GM21723 (cell line): Measurements from ENCODE around the gene C2orf42.
"Not testable (repeated sequence)": the region's sequence is repeated elsewhere in the genome, so short reads cannot be mapped to it uniquely, and the experiment has no call there.

ENCODE experiments used
- ATAC-seq: cut with Tn5 transposase; IDR thresholded peaks from one replicate; pipeline ENCODE4 v1.9.1; 2021; ENCODE audit warnings: mild to moderate bottlenecking, moderate library complexity; ENCODE audit not compliant: unreplicated experiment

Gene C2orf42

DNA sequence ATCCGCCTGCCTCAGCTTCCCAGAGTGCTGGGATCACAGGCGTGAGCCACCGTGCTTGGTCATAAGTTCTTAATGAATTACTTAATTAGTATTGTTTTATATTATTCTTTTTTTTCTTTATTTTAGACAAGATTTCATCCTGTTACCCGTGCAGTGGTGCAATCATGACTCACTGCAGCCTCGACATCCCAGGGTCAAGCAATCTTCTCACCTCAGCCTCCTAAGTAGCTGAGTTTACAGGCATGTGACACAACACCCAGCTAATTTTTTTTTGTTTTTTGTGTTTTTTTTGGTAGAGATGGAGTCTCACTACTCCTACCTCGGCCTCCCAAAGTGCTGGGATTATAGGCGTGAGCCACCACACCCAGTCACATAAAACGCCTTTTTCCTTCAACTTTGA, 17.3 kb downstream of the C2orf42 start:
- no peak for ATAC-seq

DNA sequence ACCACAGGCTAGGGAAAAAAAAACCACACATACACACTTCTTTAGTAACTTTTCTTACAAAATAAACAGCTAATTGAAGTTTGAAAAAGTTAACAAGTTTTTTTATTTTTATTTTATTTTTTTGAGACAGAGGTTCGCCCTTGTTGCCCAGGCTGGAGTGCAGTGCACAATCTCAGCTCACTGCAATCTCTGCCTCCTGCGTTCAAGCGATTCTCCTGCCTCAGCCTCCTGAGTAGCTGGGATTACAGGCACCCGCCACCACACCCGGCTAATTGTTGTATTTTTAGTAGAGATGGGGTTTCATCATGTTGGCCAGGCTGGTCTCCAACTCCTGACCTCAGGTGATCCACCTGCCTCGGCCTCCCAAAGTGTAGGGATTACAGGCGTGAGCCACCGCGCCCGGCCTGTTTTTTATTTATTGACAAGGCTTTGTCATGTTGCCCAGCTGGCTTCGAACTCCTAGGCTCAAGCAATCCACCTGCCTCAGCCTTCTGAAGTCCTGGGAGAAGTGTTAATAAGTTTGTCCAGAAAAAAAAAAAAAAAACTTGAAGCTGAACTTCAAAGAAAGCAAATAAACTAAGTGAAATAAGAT, 21.1 kb downstream of the C2orf42 start:
- ATAC-seq, result not testable (repeated sequence)

DNA sequence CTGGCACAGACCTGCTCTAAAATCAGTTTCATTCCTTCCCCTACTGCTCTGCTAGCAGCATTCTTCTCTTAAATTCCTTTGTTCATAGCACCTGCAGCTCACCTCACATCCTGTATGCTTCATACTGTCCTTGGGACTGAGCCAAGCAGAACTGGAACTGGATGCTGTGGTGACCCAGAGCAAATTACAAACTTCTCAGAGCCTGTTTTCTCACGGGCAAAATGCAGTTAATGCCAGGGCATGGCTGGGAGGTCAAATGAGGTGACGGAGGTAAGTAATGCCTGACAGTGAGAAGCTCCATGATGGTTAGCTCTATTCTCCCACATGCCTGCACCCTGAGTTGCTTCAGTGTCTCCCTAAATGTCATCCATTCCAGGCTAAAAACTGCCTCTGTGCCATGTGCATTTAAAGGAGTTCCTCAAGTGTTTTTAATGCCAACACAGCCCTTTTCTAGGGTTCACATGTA, 29.7 kb downstream of the C2orf42 start:
- ATAC-seq, result peak; percentile 91

DNA sequence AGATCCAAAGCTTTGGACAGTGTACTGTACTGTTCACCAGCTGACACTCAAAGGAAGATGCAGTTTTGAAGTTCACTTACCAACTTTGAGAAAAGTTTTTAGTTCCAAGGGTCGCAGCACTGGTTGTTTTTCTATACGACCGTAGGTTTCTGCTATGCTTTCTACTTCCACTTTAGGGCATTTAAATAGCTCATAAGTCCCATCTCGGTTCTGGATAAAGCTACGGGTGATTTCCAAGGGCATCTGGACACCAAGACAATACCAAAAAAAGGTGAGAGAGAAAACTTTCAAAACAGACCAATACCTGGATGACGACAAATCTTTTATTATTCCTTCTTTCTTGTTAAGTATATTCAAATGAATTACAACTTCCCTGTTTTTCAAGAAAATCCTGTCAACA, 30.3 kb downstream of the C2orf42 start:
- ATAC-seq, result no peak

DNA sequence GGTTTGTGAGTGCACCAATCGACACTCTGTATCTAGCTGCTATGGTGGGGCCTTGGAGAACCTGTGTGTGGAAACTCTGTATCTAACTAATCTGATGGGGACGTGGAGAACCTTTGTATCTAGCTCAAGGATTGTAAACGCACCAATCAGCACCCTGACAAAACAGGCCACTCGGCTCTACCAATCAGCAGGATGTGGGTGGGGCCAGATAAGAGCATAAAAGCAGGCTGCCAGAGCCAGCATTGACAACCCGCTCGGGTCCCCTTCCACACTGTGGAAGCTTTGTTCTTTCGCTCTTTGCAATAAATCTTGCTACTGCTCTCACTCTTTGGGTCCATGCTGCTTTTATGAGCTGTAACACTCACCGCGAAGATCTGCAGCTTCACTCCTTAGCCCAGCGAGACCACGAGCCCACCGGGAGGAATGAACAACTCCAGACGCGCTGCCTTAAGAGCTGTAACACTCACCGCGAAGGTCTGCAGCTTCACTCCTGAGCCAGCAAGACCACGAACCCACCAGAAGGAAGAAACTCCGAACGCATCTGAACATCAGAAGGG, 41.6 kb downstream of the C2orf42 start:
- not testable (repeated sequence) for ATAC-seq

DNA sequence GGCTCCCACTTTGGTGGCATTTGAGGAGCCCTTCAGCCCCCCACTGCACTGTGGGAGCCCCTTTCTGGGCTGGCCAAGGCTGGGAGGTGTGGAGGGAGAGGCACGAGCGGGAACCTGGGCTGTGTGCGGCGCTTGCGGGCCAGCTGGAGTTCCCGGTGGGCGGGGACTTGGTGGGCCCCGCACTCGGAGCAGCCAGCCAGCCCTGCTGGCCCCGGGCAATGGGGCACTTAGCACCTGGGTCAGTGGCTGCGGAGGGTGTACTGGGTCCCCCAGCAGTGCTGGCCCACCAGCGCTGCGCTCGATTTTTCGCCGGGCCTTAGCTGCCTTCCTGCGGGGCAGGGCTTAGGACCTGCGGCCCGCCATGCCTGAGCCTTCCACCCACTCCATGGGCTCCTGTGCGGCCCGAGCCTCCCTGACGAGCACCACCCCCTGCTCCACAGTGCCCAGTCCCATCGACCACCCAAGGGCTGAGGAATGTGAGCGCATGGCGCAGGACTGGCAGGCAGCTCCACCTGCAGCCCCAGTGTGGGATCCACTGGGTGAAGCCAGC, 42.5 kb downstream of the C2orf42 start:
- not testable (repeated sequence) for ATAC-seq

DNA sequence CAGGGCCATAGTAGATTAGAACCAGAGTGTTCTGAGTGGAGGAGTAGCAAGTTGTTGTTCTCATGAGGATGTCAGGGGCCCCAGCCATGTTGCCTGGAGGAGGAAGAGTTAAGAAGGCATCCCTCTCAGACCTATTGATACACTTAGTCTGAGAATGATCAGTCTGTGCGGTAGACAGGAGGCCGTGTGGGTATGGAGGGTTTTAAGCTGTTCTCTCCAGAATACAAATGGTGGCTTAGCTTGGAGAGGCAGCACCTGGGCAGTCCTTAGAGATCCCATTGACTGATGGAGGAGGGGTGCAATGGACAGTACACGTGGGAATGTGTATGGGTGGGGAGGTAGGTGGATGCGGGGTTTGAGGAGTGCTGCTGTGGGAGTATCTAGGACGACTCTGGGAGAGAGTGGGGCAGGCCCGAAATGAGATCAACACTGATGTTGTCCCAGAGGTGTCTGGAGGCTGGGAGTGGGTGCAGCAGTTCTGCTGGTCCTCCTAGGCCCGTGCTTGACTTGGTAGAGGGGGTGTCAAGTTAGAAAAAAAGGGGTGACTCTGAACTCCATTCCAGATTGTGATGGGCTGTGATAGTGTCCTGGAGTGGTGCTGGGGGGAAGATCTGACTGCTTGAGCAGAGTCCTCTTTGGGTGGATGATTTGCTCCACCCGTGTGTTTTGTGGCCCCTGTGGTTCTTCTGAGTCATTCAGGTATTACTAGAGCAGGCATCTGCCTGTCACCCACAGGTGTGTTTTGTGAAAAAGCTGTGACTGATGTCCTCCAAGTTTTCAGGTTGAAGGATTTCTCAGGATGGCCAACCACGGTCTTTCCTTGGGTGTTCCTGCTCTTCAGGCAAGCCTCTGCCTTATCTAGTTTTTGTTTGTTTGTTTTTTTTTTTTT, 44.7 kb downstream of the C2orf42 start:
- no peak for ATAC-seq

DNA sequence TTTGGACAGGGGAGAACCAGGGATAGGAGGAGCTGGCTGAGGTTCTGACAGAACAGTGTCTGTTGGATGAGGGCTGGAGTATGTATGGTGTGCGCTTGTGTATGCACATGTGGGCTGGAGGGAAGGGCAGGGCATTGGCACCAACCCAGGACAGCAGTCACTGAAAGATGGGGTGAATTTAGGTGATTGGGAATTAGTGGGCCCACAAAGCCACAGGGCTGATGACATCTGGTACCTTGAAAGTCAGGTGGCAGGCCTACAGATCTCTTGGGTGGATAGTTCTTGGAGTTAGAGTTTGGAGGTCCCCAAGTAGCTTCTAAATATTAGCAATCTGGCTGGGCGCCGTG, 45.7 kb downstream of the C2orf42 start:
- ATAC-seq, result no peak

DNA sequence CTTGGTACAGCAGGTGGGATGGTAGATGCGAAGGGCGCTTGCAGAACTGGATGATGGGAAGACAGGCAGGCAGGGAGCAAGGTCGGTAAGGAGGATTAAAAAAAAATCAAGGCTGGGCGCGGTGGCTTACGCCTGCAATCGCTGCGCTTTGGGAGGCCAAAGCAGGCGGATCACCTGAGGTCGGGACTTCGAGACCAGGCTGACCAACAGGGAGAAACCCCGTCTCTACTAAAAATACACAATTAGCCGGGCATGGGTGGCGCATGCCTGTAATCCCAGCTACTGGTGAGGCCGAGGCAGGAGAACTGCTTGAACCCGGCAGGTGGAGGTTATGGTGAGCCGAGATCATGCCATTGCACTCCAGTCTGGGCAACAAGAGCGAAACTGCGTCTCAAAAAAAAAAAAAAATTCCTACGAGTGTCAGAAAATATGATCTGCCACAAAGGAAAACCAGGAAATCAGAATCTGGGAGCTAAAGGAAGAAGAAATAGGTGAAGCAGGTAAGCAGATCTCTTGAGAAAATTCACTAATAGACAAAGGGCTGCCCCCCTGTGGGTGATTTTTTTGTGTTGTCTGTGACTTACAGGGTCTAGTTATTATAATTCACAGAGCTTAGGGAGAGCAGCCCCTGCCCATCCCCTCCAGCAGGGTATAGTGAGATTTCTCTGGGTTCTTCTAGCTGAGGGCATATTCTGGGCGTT, 46.2 kb downstream of the C2orf42 start:
- no peak for ATAC-seq

DNA sequence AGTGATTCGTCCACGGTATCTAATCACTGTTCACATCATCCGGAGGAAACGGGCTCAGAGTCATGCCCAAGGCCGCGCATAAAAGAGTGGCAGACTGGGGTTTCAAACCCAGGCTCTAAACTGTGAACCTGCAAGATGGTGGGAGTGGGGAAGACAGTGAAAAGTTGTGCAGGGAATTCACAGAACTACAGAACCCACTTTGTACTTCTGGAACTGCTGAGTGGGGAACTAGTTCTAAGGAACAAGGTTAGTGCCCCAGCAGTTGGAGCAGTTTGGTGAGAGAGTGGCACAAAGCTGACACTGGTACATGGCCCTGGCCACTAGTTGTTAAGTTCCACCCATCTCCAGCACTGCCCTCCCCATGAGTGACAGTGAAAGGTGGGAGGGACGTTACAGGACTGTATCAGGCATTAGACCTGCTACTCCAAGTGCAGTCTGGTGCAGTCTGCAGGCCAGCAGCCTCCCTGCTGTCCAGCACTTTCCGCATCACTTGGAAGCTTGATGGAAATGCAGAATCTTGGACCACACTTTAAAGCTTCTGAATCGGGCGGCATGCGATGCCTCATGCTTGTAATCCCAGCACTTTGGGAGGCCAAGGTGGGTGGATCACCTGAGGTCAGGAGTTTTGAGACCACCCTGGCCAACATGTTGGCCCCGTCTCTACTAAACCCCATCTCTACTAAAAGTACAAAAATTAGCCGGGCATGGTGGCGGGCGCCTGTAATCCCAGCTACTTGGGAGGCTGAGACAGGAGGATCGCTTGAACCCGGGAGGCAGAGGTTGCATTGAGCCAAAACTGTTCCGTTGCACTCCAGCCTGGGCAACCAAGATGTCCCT, 47.3 kb downstream of the C2orf42 start:
- no peak for ATAC-seq

DNA sequence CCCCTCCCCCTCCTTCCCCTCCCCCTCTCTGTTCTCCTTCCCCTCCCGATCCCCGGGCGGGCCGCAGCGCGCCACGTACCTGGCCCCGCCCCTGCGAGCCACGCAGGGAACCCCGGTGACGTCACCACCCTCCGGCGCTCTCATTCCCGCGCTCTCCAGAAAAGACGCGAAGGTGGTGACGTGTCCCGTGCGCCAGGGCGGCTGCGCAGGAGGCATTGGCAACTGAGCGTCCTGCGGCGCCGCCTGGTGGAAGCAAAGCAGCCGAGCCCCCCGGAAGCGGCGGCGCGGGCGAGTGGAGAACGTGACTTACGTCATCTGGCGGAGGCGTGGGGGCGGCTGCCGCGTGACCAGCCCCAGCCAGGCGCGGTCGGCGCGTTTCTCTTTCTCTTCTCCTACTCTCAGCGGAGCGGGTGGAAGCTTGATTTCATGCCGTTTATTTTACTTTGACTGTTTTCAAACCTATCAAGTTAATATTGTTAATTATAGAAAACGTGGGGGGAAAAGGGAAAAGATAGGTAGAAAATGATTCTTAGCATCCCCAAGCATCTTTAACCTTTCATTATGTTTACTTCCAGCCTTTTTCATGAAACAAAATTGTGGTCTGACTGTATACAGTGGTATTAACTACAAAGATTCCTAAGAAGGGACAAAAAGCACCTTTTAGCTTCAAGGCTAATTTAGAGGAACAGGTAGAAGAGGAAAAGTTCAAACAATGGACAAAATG, 48.1 kb downstream of the C2orf42 start:
- ATAC-seq, result peak; percentile 67

DNA sequence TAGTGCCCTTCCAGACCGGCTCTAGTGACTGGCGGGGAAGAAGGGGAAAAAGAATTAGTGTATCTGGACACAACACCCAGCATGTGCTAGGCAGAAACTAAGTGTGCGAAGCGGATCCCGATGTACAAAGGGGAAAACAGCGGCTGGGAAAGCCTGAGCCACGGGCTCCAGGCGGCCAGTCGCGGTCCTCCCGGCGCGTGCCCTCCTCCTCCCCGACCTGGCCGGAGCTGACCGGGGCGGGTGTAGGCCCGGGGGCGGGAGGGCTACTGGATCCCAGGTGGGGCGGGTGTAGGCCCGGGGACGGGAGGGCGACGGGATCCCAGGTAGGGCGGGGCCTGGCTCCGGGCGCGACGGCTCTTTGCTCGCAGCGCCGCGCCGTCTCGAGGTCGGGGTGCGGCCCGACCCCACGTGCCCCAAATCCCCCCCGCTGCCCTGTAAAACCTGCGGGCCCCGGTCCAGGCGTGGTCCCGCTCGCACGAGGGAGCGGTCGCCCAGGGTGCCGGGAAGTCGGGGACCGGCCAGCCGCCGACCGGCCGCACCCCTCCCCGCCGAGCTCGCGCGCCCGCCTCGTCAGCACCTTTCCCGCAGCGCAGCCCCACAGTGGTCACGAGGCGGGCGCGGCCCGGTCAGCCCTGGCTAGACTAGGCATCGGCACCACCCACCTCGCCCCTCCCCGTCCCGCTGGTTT, 48.8 kb downstream of the C2orf42 start:
- ATAC-seq, result peak; percentile 35

DNA sequence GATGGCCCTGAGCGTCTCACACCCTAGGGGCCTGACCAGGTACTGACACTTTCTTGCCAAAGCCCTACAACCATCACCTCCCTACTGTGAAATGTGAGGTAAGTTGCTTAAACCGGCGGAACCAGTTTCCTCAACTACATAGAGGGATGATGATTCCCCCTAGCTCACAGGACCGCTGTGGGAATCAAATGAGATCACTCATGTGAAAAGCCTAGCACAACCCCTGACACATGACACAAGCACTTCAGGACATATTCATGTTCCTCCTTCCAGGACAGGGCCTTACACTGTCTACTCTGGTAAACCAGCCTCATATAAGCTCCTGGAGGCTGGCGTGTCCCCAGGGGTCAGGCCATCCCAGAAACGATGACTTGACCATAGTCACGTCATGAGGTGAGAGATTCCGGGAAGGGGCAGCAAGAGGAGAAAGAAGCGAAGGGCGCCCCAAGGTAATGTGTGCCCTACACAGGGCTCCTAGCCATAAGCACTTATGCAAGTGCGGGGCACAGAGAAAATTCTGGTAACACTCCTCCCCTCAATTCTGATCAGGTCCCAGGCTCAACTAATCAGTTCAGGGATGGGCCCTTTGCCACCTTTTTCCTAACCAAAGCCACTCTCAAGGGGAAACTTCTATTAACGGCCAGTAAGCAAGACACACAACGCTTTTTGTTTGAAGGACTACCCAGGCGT, 49.5 kb downstream of the C2orf42 start:
- peak; percentile 45 for ATAC-seq

DNA sequence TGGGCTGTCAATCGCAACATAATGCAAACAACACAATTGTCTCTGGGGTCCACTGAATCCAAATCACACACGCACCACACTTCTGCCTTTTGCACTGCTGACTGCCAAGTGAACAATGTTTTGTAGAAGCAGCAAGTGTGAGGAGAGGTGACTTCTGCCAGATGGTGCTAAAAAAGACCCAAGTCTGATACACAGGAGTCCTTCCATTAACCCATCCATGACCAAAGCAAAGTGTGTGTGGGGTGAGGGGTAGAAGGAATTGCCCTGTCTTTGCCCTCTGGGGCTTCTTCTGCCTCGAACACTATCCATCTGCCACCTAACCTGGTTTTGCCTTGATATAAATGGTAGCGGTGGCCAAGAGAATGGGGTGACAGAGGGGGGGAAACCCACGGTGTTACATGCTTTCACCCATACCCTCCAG, 50.0 kb downstream of the C2orf42 start:
- no peak for ATAC-seq

DNA sequence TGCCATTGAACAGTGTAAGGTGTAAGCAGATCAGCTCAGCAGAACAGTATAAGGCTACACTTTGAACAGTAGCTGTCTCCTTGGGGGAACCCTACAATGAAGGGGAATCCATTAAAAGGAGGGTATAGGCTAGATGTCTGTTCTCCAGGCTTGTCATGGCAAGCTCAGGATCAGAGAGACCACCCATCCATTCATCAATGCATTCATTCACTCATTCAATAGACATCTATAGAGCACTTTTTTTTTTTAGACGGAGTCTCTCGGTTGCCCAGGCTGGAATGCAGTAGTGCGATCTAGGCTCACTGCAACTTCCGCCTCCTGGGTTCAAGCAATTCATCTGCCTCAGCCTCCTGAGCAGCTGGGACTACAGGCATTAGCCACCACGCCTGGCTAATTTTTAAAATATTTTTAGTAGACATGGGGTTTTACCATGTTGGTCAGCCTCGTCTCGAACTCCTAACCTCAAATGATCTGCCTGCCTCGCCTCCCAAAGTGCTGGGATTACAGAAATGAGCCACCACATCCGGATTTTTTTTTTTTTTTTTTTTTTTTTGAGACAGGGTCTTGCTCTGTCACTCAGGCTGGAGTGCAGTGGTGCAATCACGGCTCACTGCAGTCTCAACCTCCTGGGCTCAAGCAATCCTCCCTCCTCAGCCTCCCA, 56.4 kb downstream of the C2orf42 start:
- not testable (repeated sequence) for ATAC-seq

DNA sequence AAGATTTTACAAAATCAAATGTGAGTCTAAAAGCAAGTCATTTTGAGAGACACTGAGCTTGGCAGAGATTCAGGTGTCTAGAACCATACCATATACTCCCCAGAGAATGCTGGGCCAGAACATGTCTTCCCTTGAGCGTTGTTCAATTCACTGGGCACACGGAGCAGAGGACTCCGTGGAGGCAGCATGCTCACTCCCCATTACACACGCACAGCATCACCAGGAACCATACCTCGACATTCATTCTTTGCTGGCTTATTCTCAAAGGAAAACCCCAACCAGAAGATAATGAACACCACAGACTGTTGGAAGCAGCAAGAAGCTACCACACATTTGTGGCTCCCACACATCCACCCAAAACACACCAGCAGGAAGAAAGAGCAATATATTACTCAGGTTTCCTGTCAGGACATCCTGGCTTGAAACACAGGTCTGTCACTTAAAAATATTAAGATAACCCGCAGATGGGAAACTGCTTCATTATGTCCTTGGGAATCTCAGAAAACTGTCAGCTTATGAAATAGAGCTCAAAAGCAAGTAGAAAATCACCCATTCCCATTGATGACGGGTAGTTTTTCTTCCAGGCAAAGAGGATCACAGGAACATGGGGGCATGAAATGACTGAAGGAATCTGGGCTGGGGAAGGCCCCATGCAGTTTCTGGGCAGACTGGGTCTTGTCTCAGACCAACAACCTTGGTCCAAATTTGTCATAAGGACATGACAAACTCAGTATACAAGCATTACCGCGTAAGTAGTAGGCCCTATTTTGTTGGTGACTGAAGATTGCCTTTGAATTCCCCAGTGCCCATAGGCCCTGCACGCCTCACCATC, 57.1 kb downstream of the C2orf42 start:
- no peak for ATAC-seq

DNA sequence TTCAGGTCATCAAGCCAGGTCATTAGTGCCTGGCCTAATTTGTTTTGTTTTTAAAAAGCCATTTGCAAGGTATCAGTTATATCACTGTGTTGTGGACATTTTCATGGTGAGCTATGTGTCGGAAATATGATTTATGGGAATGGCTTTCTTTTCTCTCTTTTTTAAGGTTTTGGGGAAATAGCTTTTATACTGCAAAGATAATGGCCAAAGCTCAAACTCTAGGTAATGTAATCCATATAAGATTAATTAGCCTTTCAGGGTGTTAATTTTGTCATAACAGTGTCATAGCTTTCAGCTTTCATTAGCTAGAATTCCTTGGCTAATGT, 57.7 kb downstream of the C2orf42 start:
- no peak for ATAC-seq
